Transverse colon (tissue), 4 donors: ENCODE measurements around the gene SUGCT. TPM values are rescaled to one million over a fixed set of nuclear protein-coding genes. Genes with fewer than 3 reads are reported as not detected.

Source experiments
- DNase-seq: peaks from one replicate; pipeline ENCODE4 v3.0.0-alpha.2; 2019
- H3K27ac ChIP-seq, 4 donors: fragments of 200-600 bp; sonication (generic); 2 replicates each; pipeline ENCODE4 v1.5.1; 2016 to 2018; ENCODE audit warnings: inconsistent platforms in 4 of 4
- H3K27me3 ChIP-seq: fragments of 200-600 bp; sonication (generic); 2 replicates; pipeline ENCODE4 v1.5.1; 2017; ENCODE audit warnings: inconsistent platforms
- H3K36me3 ChIP-seq, 4 donors: fragments of 200-600 bp; sonication (generic); 2 replicates each; pipeline ENCODE4 v1.5.1; 2017 to 2019; ENCODE audit warnings: inconsistent platforms in 4 of 4
- H3K4me1 ChIP-seq, 4 donors: fragments of 200-600 bp; sonication (generic); 2 replicates each; pipeline ENCODE4 v1.5.1; 2017 to 2020; ENCODE audit warnings: inconsistent platforms in 4 of 4
- H3K4me3 ChIP-seq, 4 donors: fragments of 200-600 bp; sonication (generic); 1 replicate in 1 of 4; 2 replicates in 3 of 4; pipeline versions ENCODE4 v1.5.1 to v1.6.1; 2017 to 2019; ENCODE audit warnings: inconsistent platforms in 4 of 4
- H3K9me3 ChIP-seq, 2 donors: fragments of 200-600 bp; sonication (generic); 2 replicates each; pipeline ENCODE4 v1.5.1; 2017 to 2019; ENCODE audit warnings: inconsistent platforms in 2 of 2
- EP300 ChIP-seq: sonication (generic); formaldehyde crosslinking; IDR thresholded peaks from one replicate; pipeline ENCODE4 v1.6.1; 2017; ENCODE audit warnings: antibody characterized with exemption, low read depth
- POLR2A ChIP-seq: fragments of 450-650 bp; IDR thresholded peaks from one replicate; pipeline ENCODE4 v1.6.1; 2016; ENCODE audit warnings: antibody characterized with exemption, mild to moderate bottlenecking, moderate library complexity
- POLR2AphosphoS5 ChIP-seq, 3 donors: sonication (generic); formaldehyde crosslinking; IDR thresholded peaks; one replicate each; pipeline ENCODE4 v1.6.1; 2016; ENCODE audit warnings: antibody characterized with exemption in 3 of 3
- WGBS, 2 donors: methylation state at CpG; one replicate each; pipeline ENCODE4 v1.1.5; 2018; ENCODE audit warnings: low coverage in 1 of 2; 5-methylcytosine and 5-hydroxymethylcytosine counted together
- in situ Hi-C, 4 donors: fragments of 200-750 bp; cut with MboI; loops; one replicate each; pipeline versions ENCODE4 v1.15.0 to v1.15.1; 2017; ENCODE audit warnings: low sequenced_read_pairs in 3 of 4, low pct_ligation_motif_present in 1 of 4, low pct_unique_long_range_greater_than_20kb in 1 of 4
- intact Hi-C: fragments of 100-400 bp; cut with DNase I; formaldehyde crosslinking; loops from one replicate; pipeline ENCODE4 v1.15.1; 2023; ENCODE audit warnings: low total_unique reads
- total RNA-seq, 4 donors: library from RNA; depleted of rRNA; stranded (reverse); fragments of >200 nt; gene quantifications; one replicate each; pipeline ENCODE4 v1.1.0, GENCODE V29; 2016
- TF ChIP-seq, protein P1 (sequence below), 5 experiments: fragments of 200-600 bp in 3 of 5; fragments of 450-650 bp in 2 of 5; sonication (generic) in 3 of 5; IDR thresholded peaks; 1 replicate in 2 of 5; 2 replicates in 3 of 5; pipeline ENCODE4 v1.5.1; 2016 to 2017; ENCODE audit warnings: antibody characterized with exemption in 5 of 5, inconsistent platforms in 3 of 5, mild to moderate bottlenecking in 2 of 5, moderate library complexity in 1 of 5

Gene SUGCT
- total RNA-seq, 4 donors from 2014 or later = 2.6 to 44.5 (median 15.9) TPM

GRCh38 chr7:40882071-40882658 lies 747.4 kb downstream of the SUGCT start:
- intact Hi-C loops (no loop called here), in situ Hi-C loops (no loop called here)
- no peak overlapping the region for H3K4me3 ChIP-seq
- H3K36me3 ChIP-seq = no peaks in the 10 kb centered on the region
- peak overlapping the region in 2 of 4 donors; percentile 3 to 52 for H3K27ac ChIP-seq
- H3K27me3 ChIP-seq = no peaks in the 10 kb centered on the region
- H3K9me3 ChIP-seq = no peaks in the 10 kb centered on the region
- peaks cover 4 to 29% (median 8%) of the 10 kb centered on the region in 4 donors for H3K4me1 ChIP-seq
- TF ChIP-seq POLR2AphosphoS5 (IDR thresholded peaks at IDR 0.05) (peak in 1 of 3 donors; percentile 53), POLR2A (no peak), EP300 (no peak)
- TF ChIP-seq, protein P1, sequence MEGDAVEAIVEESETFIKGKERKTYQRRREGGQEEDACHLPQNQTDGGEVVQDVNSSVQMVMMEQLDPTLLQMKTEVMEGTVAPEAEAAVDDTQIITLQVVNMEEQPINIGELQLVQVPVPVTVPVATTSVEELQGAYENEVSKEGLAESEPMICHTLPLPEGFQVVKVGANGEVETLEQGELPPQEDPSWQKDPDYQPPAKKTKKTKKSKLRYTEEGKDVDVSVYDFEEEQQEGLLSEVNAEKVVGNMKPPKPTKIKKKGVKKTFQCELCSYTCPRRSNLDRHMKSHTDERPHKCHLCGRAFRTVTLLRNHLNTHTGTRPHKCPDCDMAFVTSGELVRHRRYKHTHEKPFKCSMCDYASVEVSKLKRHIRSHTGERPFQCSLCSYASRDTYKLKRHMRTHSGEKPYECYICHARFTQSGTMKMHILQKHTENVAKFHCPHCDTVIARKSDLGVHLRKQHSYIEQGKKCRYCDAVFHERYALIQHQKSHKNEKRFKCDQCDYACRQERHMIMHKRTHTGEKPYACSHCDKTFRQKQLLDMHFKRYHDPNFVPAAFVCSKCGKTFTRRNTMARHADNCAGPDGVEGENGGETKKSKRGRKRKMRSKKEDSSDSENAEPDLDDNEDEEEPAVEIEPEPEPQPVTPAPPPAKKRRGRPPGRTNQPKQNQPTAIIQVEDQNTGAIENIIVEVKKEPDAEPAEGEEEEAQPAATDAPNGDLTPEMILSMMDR (IDR thresholded peaks at IDR 0.05) = no peak
- no peak for DNase-seq

DNA sequence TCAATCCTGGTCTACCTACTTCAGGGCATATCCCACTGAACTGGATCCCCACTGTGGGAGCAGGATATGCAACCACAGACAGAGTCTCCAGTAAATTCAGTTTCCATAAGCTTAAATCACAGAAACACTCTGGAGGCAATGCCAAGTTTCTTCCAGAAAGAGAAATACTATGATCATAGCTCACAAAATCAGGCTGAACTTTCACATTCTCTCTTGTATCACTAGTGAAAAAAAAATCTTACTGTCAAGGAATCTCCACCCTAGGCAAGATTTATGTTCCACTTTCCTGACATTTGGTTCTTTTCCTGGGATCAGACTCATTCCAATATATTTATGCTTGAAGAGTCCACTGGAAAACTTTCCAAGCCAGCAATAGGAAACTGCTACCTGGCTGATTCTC lies 749.0 kb downstream of the SUGCT start:
- in situ Hi-C loops = no loop called here
- no peak overlapping the region for H3K4me3 ChIP-seq
- intact Hi-C loops = no loop called here
- no peaks in the 10 kb centered on the region for H3K9me3 ChIP-seq
- H3K4me1 ChIP-seq = peaks cover 5 to 37% (median 10%) of the 10 kb centered on the region in 4 donors
- H3K27me3 ChIP-seq = no peaks in the 10 kb centered on the region
- H3K36me3 ChIP-seq = no peaks in the 10 kb centered on the region
- no peak for TF ChIP-seq POLR2A
- no peak for TF ChIP-seq POLR2AphosphoS5 (IDR thresholded peaks at IDR 0.05)
- TF ChIP-seq, protein P1 (IDR thresholded peaks at IDR 0.05) = no peak
- no peak for TF ChIP-seq EP300
- DNase-seq = no peak
- no peak overlapping the region for H3K27ac ChIP-seq

DNA sequence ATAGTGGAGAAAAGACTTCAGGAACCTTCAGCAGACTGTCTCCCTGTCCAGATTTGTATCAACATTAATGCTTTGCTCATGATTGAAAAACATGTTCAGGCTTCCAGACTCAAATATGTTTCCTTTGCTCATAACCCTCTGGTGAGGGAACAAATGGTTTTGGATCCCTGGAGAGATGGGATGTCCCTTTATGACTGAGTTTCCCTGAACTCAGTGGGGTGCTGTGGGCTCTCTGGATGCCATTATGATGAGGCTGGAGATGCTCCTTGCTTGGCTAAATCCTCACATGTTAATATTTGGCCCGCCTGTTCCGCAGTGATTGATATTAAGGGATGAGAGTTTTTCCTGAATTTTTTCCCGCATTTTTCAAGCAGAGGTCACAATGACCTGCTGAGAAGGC lies 749.4 kb downstream of the SUGCT start:
- in situ Hi-C loops = no loop called here
- no peak overlapping the region for H3K27ac ChIP-seq
- H3K4me1 ChIP-seq = peaks cover 5 to 40% (median 12%) of the 10 kb centered on the region in 4 donors
- intact Hi-C loops = no loop called here
- H3K36me3 ChIP-seq = no peaks in the 10 kb centered on the region
- TF ChIP-seq POLR2AphosphoS5 (IDR thresholded peaks at IDR 0.05) = no peak
- TF ChIP-seq POLR2A = no peak
- H3K27me3 ChIP-seq = no peaks in the 10 kb centered on the region
- H3K9me3 ChIP-seq = no peaks in the 10 kb centered on the region
- no peak for DNase-seq
- 90 to 100% methylated on average over 3 of the region's 3 CpGs for WGBS, 2 donors
- no peak overlapping the region for H3K4me3 ChIP-seq

- Histone ChIP-seq H3K36me3 (no peaks in the 10 kb centered on the region), H3K4me3 (no peak overlapping the region), H3K27ac (no peak overlapping the region), H3K4me1 (peaks cover 5 to 40% (median 12%) of the 10 kb centered on the region in 4 donors), H3K27me3 (no peaks in the 10 kb centered on the region), H3K9me3 (no peaks in the 10 kb centered on the region)
- TF ChIP-seq, protein P1 (IDR thresholded peaks at IDR 0.05) = no peak
- TF ChIP-seq EP300 = no peak
- TF ChIP-seq POLR2A = no peak
- TF ChIP-seq POLR2AphosphoS5 (IDR thresholded peaks at IDR 0.05) = no peak
- in situ Hi-C loops (no loop called here), intact Hi-C loops (no loop called here)
- DNase-seq = no peak
- WGBS, 2 donors = 50 to 67% methylated on average over 1 to 2 of the region's 2 CpGs
Measured at GRCh38 chr7:40885503-40885902, 750.7 kb downstream of the SUGCT start.

DNA sequence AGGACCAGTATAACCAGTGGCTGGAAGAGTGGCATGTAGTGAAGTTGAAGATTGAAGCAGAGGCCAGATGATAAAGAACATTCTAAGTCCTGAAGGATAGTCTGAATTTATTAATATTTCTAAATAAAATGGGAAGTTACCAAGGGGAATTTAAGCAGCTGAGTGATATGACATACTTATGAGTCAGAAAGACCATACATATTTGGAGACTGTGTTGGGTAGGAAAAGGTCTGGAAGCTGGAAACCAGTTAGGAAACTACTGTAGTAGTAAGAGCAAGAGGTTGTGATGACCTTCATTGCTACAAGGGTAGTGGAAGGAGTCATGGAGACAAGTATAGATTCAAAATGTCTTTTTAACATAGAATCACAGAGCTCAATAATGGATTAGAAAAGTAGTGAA lies 752.3 kb downstream of the SUGCT start:
- H3K4me1 ChIP-seq = peaks cover 0 to 26% (median 5%) of the 10 kb centered on the region in 4 donors
- H3K27me3 ChIP-seq = no peaks in the 10 kb centered on the region
- in situ Hi-C loops = no loop called here
- TF ChIP-seq, protein P1 (IDR thresholded peaks at IDR 0.05) = no peak
- no peak for TF ChIP-seq POLR2AphosphoS5 (IDR thresholded peaks at IDR 0.05)
- TF ChIP-seq EP300 = no peak
- TF ChIP-seq POLR2A = no peak
- peaks cover 9 to 11% of the 10 kb centered on the region in 2 donors for H3K9me3 ChIP-seq
- DNase-seq = no peak
- H3K27ac ChIP-seq = no peak overlapping the region
- H3K36me3 ChIP-seq = no peaks in the 10 kb centered on the region
- H3K4me3 ChIP-seq = no peak overlapping the region
- intact Hi-C loops = no loop called here
